ENCODE results near the gene MAD1L1. TPM values are rescaled to one million over a fixed set of nuclear protein-coding genes. Genes with fewer than 3 reads are reported as not detected.

MAD1L1 gene
- total and polyA plus RNA-seq, 11 donors = 11.1 to 29.7 (median 20.9) TPM

- intact Hi-C loops (cut with DNase I) = no loop called here
- H3K4me1 ChIP-seq = peaks cover 0 to 17% (median 8%) of the 10 kb centered on the region in 12 donors
- H3K36me3 ChIP-seq = no peaks in the 10 kb centered on the region
- no peaks in the 10 kb centered on the region for H3K27me3 ChIP-seq
- DNase-seq (peak in 3 of 5 donors; percentile 9 to 36 (median 16)), ATAC-seq (no peak)
- no peaks in the 10 kb centered on the region for H3K9me3 ChIP-seq
- WGBS, 4 donors = 90 to 91% (median 90%) methylated on average over 29 to 30 of the region's 30 CpGs
- no peak overlapping the region for H3K4me3 ChIP-seq
- H3K27ac ChIP-seq = no peak overlapping the region
- no peak for TF ChIP-seq POLR2A (IDR thresholded peaks at IDR 0.05)
- TF ChIP-seq, protein P1, sequence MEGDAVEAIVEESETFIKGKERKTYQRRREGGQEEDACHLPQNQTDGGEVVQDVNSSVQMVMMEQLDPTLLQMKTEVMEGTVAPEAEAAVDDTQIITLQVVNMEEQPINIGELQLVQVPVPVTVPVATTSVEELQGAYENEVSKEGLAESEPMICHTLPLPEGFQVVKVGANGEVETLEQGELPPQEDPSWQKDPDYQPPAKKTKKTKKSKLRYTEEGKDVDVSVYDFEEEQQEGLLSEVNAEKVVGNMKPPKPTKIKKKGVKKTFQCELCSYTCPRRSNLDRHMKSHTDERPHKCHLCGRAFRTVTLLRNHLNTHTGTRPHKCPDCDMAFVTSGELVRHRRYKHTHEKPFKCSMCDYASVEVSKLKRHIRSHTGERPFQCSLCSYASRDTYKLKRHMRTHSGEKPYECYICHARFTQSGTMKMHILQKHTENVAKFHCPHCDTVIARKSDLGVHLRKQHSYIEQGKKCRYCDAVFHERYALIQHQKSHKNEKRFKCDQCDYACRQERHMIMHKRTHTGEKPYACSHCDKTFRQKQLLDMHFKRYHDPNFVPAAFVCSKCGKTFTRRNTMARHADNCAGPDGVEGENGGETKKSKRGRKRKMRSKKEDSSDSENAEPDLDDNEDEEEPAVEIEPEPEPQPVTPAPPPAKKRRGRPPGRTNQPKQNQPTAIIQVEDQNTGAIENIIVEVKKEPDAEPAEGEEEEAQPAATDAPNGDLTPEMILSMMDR (IDR thresholded peaks at IDR 0.05) = no peak
Measured at GRCh38 chr7:2046581-2047565, 185.9 kb downstream of the MAD1L1 start.

- no peaks in the 10 kb centered on the region for H3K9me3 ChIP-seq
Measured at GRCh38 chr7:2045559-2046405, 187.0 kb downstream of the MAD1L1 start.

DNA sequence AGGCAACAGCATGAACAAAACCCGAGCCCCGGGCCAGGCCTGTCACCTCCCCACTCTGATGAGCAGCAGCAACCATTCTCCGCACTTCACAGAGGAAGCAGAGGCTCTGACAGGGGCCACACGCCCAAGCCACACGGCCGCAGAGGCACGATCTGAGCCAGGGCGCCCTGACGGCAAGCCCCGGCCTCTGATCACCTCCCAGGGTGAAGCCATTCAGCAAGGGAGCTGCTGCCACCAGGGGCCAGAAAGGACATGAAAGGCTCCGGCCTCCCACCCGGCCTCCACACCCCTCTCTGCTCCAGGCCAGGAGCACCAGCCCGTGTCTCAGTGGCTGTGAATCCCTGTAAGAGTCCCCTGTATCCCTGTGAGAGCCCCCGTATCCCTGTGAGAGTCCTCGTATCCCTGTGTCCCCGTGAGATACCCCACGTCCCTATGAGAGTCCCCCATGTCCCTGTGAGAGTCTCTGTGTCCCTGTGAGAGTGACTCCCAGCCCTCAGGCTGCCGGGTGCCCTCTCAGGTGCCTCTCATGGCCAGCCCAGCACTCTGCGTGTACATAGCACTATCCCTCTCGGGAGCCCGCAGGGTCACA is 187.8 kb downstream of the MAD1L1 start:
- H3K9me3 ChIP-seq = no peaks in the 10 kb centered on the region
- peak in 1 of 4 donors; percentile 22 for ATAC-seq

More at GRCh38 chr7:2045559-2046405, 187.0 kb downstream of the MAD1L1 start:
- H3K4me3 ChIP-seq = no peak overlapping the region
- TF ChIP-seq, protein P1 (IDR thresholded peaks at IDR 0.05) = no peak
- no peak for TF ChIP-seq POLR2A (IDR thresholded peaks at IDR 0.05)
- H3K27ac ChIP-seq = no peak overlapping the region
- WGBS, 4 donors = 87 to 95% (median 93%) methylated on average over 21 to 25 of the region's 25 CpGs
- H3K4me1 ChIP-seq = peaks cover 0 to 6% (median 4%) of the 10 kb centered on the region in 12 donors
- H3K36me3 ChIP-seq = no peaks in the 10 kb centered on the region
- intact Hi-C loops (cut with DNase I) = no loop called here
- peak in 3 of 5 donors; percentile 18 to 49 (median 19) for DNase-seq
- ATAC-seq = no peak
- H3K27me3 ChIP-seq = no peaks in the 10 kb centered on the region

More for the DNA sequence above, 187.8 kb downstream of the MAD1L1 start:
- Histone ChIP-seq H3K36me3 (no peaks in the 10 kb centered on the region), H3K4me1 (no peaks in the 10 kb centered on the region), H3K4me3 (no peak overlapping the region), H3K27me3 (no peaks in the 10 kb centered on the region), H3K27ac (no peak overlapping the region)
- intact Hi-C loops (cut with DNase I) = no loop called here
- no peak for TF ChIP-seq POLR2A (IDR thresholded peaks at IDR 0.05)
- TF ChIP-seq, protein P1 (IDR thresholded peaks at IDR 0.05) = no peak
- 95 to 97% (median 96%) methylated on average over 9 to 21 of the region's 21 CpGs for WGBS, 4 donors
- peak in 2 of 5 donors; percentile 9 to 53 for DNase-seq
